Mucosa of rectum (tissue), 2 donors: Measurements from ENCODE around the gene CTIF.

ENCODE experiments used
- H3K27ac ChIP-seq, 2 donors: one replicate each; pipeline ENCODE4 v1.7.0; 2013; ENCODE audit warnings: inconsistent platforms in 2 of 2, low read depth in 2 of 2, low read length in 2 of 2
- H3K27me3 ChIP-seq, 2 donors: one replicate each; pipeline ENCODE4 v1.7.0; 2013; ENCODE audit warnings: low read length in 2 of 2; ENCODE audit not compliant: control insufficient read depth in 2 of 2, insufficient read depth in 2 of 2
- H3K36me3 ChIP-seq, 2 donors: one replicate each; pipeline ENCODE4 v1.7.0; 2013; ENCODE audit warnings: low read length in 2 of 2; ENCODE audit not compliant: control insufficient read depth in 2 of 2, insufficient read depth in 2 of 2
- H3K4me1 ChIP-seq, 2 donors: one replicate each; pipeline ENCODE4 v1.7.0; 2013; ENCODE audit warnings: low read length in 2 of 2, mild to moderate bottlenecking in 1 of 2; ENCODE audit not compliant: control insufficient read depth in 2 of 2, insufficient read depth in 2 of 2
- H3K4me3 ChIP-seq, 2 donors: one replicate each; pipeline ENCODE4 v1.7.0; 2013; ENCODE audit warnings: low read length in 2 of 2
- H3K9ac ChIP-seq, 2 donors: one replicate each; pipeline ENCODE4 v1.7.0; 2013; ENCODE audit warnings: low read length in 2 of 2, low read depth in 1 of 2, mild to moderate bottlenecking in 1 of 2
- H3K9me3 ChIP-seq, 2 donors: one replicate each; pipeline ENCODE4 v1.7.0; 2013; ENCODE audit warnings: low read length in 2 of 2; ENCODE audit not compliant: control insufficient read depth in 2 of 2
- donor health status: healthy.
- donor health status: Normal muscosa, but diverticular disease.

CTIF gene

DNA sequence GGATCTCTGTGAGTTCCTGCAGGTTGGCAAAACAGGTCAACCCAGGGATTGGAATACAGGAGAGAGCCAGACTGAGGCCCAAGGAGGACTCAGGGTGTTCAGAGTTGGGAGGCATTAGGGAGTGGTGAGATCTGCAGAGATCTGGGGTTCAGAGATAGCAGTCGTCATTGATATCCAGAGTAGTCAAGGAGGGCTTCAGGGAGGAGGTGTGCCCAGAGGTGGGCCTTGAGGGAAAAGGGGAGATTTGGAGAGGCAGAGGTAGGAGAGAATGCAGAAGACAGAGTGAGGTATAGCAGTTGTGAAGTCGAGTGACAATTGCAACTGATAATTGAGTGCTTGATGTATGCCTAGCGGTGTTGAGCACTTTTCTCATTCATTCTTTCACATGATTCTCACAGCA, 70.3 kb downstream of the CTIF start:
- Histone ChIP-seq H3K4me3 (no peak overlapping the region), H3K27ac (no peak overlapping the region), H3K4me1 (no peaks in the 10 kb centered on the region), H3K27me3 (no peaks in the 10 kb centered on the region), H3K9me3 (no peaks in the 10 kb centered on the region), H3K9ac (no peak overlapping the region), H3K36me3 (no peaks in the 10 kb centered on the region)

DNA sequence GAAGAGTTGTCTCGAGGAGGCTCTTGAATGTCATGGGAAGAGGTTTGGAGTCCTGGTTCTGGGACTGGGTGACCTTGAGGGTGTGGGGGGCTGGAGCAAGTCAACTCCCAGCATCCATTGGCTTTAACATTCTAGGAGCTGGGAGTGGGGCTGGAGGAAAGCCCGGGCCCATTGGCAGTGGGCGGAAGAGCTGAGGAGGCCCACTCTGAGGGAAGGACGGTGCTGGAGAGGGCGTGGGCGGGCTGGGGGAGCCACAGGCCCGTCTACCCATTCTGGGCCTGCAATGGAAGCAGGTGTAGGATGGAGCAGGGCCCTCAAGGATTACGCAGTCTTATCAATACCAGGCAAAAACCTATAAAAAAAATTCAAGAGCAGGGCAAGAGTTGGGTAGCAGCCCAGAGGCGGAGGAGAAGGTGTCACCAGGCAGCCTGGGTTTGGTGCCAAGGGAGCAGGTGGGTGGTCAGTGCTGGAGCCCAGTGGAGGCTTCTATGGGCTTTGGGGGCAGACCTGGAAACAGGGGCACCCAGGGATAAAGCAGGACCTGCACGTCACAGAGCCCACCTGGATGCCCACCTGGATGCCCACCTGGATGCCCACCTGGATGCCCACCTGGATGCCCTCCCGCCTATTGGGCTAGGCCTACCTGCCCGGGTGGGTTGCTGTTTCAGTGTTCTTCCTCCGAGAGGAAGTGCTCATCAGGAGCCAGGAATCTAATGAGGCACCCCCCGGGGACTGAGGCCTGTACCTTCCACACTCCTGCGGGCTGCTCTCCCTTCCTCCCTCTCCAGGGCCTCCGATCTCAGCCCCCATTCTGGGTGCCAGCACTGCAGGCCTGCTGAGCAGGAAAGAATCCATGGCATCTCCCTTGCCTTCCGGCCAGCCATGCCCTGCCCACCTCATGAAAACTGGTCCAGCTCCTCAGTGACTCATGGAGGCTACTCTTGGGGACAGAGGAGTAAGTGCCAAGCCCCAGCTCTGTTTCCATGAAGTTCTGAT, 71.3 kb downstream of the CTIF start:
- Histone ChIP-seq H3K9ac (no peak overlapping the region), H3K27ac (no peak overlapping the region), H3K9me3 (no peaks in the 10 kb centered on the region), H3K36me3 (no peaks in the 10 kb centered on the region), H3K4me1 (no peaks in the 10 kb centered on the region), H3K27me3 (no peaks in the 10 kb centered on the region), H3K4me3 (no peak overlapping the region)

DNA sequence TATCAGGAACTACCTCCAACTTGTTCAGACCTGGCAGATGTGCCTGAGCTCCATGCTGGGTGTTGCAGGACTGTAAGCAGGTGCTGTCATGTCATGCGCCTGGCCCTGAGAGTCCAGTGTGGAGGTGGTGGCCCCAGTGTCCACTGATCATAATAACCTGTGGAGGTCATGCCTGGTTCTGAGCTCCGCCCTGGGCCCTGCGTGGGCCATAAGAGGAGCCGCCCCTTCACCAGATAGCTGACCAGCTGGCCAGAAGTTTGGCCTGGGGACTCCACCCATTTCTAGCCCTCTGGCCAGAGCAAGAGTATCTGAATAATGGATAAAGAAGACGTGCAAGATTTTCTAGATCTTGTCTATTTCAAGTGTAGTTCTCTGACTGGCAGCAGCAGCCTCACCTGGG, 72.4 kb downstream of the CTIF start:
- Histone ChIP-seq H3K27ac (no peak overlapping the region), H3K9me3 (no peaks in the 10 kb centered on the region), H3K4me1 (peaks cover 0 to 4% of the 10 kb centered on the region in 2 donors), H3K4me3 (no peak overlapping the region), H3K9ac (no peak overlapping the region), H3K36me3 (no peaks in the 10 kb centered on the region), H3K27me3 (no peaks in the 10 kb centered on the region)

DNA sequence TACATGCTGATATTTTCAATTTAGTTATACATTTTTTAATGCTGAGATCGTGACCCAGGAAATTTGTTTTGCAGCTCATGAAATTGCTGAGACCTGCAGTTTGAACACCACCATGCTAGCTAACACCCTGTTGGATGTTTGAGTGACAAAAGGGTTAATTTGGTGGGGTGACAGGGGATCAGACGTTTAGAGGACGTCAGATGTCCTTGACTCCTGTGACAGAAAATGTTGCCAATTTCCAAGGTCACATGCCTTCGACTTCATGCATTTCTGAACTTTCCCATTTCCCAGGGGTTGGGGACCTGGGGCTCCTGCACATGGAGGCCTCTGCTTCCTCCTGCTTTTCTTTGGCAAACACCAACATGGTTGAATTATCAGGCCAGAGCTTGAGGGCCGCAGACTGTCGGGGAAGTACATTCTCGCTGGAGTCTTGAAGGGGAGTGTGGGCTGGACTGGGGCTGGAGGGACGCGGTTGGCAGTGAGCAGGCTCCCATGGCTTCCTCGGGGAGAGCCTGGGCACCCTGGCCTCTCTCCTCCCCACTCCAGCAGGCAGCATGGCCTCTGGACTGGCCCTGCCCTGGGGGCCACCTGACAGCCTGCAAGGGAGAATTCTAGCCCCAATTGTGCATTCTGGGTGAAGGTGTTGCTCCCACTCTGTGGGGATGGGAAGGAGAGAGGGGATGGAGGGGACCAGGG, 73.1 kb downstream of the CTIF start:
- no peaks in the 10 kb centered on the region for H3K27me3 ChIP-seq
- H3K9me3 ChIP-seq, result no peaks in the 10 kb centered on the region
- H3K36me3 ChIP-seq, result no peaks in the 10 kb centered on the region
- peaks cover 0 to 4% of the 10 kb centered on the region in 2 donors for H3K4me1 ChIP-seq
- no peak overlapping the region for H3K4me3 ChIP-seq
- H3K9ac ChIP-seq, result no peak overlapping the region
- H3K27ac ChIP-seq, result no peak overlapping the region

DNA sequence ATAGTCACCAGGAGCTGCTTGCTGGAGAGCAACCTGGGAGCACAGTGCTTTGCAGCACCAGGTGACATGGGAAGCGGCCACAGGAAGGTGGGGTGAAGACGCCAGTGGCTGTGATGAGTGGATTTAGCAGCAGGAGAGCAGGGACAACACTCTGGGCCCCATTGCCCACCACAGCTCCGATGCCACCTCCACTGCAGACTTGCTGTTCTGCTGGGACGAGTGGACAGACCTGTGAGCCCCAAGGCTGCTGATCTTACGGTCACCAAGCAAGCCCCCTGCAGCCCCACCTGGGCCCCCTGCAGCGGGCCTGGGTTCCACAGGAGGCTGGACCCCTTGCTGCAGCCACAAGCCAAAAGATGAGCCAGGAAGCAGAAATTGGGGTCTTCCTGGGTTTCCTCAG, 73.7 kb downstream of the CTIF start:
- Histone ChIP-seq H3K4me1 (peaks cover 0 to 4% of the 10 kb centered on the region in 2 donors), H3K9ac (no peak overlapping the region), H3K4me3 (no peak overlapping the region), H3K9me3 (no peaks in the 10 kb centered on the region), H3K27ac (no peak overlapping the region), H3K27me3 (no peaks in the 10 kb centered on the region), H3K36me3 (no peaks in the 10 kb centered on the region)

DNA sequence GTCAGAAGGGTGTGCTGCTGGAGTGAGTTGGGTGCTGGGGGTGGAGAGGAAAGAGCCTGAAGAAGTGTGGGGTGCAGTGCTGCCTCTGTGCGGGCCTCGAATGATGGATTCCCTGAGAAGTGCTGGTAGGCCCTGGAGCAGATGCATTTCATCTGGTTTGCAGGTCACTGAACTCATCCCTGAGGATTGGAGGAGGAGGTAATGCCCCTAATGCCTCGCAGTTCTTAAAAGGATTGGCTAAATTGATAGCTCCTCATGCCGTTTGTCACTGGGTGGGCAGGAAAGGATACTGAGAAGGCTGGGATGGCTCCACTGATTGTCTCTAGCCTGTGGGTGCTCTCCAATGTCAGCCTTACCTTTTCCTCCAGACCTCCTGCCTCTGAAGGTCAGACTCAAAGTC, 74.1 kb downstream of the CTIF start:
- Histone ChIP-seq H3K27me3 (no peaks in the 10 kb centered on the region), H3K4me3 (no peak overlapping the region), H3K9me3 (no peaks in the 10 kb centered on the region), H3K27ac (no peak overlapping the region), H3K36me3 (no peaks in the 10 kb centered on the region), H3K4me1 (peaks cover 0 to 4% of the 10 kb centered on the region in 2 donors), H3K9ac (no peak overlapping the region)

DNA sequence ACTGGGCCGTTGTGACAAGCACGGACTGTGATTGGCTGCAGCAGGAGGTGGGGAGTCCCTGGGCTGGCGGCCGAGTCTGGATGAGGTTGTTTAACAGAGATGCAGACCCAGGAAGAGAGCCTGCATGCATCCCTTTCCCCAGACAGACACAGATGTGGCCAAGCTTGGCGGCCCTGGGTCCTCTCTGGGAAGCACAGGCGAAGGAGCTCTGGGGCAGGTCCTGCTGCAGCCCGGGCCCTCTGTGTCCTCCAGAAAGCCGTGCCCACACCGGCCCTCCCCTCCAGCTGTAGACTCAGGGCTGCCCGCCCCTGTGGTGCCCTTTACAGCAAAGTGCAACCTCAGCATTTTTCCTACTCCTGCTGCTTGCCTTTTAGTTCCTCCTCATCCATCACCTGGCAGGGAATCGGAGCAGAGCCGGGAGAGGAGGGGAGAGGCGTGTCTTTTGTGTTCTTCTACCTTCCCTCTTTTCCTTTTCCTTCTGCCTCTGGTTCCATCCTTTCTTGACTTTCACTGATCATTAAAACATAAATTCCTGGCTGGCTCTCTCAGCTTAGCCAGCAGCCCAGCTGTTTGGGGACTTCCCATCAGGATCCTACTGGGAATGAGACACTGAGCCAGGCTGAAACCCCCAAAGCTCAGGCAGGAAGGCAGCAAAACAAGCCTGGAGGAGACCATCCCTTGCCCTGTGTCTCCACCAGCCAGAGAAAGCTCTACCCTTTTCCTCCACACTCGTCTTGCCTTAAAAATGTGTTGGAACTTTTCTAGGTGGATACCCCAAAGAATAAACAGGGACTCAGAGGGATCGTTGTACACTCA, 75.0 kb downstream of the CTIF start:
- Histone ChIP-seq H3K36me3 (no peaks in the 10 kb centered on the region), H3K9me3 (no peaks in the 10 kb centered on the region), H3K9ac (no peak overlapping the region), H3K4me1 (peaks cover 0 to 4% of the 10 kb centered on the region in 2 donors), H3K27ac (no peak overlapping the region), H3K4me3 (no peak overlapping the region), H3K27me3 (no peaks in the 10 kb centered on the region)

DNA sequence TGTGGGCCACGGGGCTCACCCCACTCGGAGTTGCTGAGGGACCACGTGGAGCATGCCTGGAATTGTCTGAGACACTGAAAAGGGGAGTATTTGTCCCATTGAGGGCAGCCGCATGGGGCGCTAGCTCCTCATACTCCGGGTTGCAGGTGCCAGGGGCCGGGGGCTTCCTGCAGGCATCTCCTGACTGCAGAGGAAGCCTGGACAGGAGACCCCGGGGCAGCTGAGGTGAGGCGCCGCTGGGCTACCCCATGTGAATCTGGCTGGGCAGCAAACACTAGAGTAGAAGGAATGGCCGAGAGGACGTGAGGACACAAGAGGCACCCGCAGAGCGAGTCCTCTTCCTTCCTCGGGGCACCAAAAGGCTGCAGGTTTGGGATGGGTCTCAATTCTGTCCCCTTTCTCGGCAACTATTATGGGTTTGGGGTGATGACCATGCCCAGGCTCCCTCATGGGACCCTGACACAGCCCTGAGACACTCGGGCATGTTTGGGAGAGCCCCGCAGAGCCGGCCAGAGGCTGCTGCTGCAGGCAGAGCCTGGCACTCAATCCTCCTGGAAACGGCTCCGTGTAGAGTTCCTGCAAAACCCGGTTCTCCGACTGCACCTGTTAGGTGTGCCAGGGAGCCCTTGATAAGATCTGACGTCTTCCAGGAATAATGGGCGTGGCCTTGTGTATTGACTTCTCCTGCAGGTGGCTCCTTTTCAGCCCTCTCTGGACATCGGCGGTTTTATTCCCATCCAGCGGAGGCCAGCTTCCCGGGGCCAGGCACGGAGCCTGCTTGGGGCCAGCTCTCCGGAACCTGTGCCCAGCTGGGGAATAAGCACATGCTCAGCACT, 77.0 kb downstream of the CTIF start:
- Histone ChIP-seq H3K9me3 (no peaks in the 10 kb centered on the region), H3K27ac (no peak overlapping the region), H3K4me1 (peaks cover 0 to 4% of the 10 kb centered on the region in 2 donors), H3K36me3 (peaks cover 0 to 4% of the 10 kb centered on the region in 2 donors), H3K27me3 (no peaks in the 10 kb centered on the region), H3K9ac (no peak overlapping the region), H3K4me3 (no peak overlapping the region)

DNA sequence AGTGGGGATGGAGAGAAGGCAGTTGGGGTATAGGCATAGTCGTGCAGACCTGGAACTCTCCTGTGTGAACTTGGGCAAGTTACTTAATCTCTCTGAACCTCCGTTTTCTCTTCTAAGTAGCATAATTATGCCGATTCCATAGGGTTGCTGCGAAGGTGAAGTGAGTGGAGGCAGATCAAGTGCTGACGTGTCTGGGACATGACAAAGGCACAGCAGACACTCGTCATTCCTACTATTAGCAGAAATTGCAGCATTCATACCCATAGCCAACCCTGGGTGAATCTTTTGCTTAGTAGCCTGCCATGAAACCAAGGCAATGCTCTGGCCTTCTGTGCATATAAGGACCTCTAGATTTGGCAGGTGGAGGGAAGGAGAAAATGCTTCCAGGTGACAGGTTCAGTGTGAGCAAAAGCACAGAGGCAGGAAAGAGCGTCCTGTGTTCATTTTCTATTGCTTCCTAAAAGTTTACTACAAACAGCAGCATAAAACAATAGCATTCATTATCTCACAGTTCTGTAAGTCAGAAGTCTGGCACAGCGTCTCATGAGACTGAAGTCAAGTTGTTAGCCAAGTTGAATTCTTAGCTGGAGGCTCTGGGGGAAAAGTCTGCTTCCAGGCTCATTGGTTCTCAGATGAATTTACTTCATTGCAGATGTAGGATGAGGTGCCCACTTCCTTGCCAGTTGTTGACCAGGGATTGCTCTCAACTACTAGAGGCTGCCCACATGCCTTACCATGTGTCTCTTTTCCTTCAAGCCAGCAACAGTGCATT, 77.8 kb downstream of the CTIF start:
- Histone ChIP-seq H3K4me1 (peaks cover 0 to 4% of the 10 kb centered on the region in 2 donors), H3K36me3 (peaks cover 0 to 4% of the 10 kb centered on the region in 2 donors), H3K4me3 (no peak overlapping the region), H3K9ac (no peak overlapping the region), H3K27ac (no peak overlapping the region), H3K9me3 (no peaks in the 10 kb centered on the region), H3K27me3 (no peaks in the 10 kb centered on the region)
